GM18505 (cell line): ENCODE measurements around the gene IL4R.
"Not testable (repeated sequence)": the region's sequence is repeated elsewhere in the genome, so short reads cannot be mapped to it uniquely, and the experiment has no call there.

Source experiments
- ATAC-seq: cut with Tn5 transposase; IDR thresholded peaks from one replicate; pipeline ENCODE4 v1.9.1; 2021; ENCODE audit not compliant: unreplicated experiment
- POLR2A ChIP-seq: IDR thresholded peaks from 4 replicates; pipeline ENCODE4 v1.6.1; 2011; ENCODE audit warnings: borderline replicate concordance; ENCODE audit not compliant: insufficient read depth, insufficient read length; ENCODE audit errors: extremely low read depth

Gene IL4R

DNA sequence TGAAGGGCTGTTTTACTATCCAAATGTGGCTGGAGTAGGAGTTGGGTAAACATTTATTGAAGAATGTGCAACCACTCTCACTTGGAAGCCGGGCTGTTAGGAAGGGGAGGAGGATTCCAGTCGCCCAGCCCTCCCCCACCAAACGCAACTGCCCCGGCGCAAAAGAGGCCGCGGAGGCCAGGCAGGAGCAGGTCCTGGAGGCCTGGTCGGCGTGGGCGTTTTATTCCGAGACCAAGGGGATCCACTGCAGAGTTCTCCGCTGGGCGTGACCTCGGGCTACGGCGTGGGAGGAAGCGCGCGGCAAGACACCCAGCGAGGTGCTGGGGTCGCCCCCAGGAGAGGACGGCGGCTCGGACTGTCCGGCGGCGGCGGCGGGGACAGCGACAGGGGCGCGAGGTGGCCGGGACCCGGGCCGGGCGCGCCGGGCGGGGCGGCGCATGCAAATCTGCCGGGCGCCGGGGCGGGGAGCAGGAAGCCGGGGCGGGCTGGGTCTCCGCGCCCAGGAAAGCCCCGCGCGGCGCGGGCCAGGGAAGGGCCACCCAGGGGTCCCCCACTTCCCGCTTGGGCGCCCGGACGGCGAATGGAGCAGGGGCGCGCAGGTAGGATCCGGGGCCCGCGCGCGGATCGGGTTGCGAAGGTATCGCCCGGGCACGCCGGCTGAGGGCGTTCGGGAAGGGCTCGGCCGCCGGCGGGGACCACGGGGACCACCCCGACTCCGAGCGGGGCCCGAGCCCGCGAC lies at the start of gene IL4R:
TSS of gene IL4R (plus strand) at position 553 of the 739 bp plus-strand sequence. CDS start 26,230 bp downstream, outside the sequence.
- ATAC-seq, result peak; percentile 55
- peak; percentile 61 for TF ChIP-seq POLR2A

GRCh38 chr16:27264151-27264550 lies 49.6 kb upstream of the IL4R start:
- no peak for TF ChIP-seq POLR2A
- ATAC-seq, result no peak

- no peak for TF ChIP-seq POLR2A
- ATAC-seq, result no peak
Measured at GRCh38 chr16:27265982-27266381, 47.8 kb upstream of the IL4R start.

GRCh38 chr16:27267037-27267677 lies 46.6 kb upstream of the IL4R start:
- no peak for TF ChIP-seq POLR2A
- ATAC-seq, result no peak

DNA sequence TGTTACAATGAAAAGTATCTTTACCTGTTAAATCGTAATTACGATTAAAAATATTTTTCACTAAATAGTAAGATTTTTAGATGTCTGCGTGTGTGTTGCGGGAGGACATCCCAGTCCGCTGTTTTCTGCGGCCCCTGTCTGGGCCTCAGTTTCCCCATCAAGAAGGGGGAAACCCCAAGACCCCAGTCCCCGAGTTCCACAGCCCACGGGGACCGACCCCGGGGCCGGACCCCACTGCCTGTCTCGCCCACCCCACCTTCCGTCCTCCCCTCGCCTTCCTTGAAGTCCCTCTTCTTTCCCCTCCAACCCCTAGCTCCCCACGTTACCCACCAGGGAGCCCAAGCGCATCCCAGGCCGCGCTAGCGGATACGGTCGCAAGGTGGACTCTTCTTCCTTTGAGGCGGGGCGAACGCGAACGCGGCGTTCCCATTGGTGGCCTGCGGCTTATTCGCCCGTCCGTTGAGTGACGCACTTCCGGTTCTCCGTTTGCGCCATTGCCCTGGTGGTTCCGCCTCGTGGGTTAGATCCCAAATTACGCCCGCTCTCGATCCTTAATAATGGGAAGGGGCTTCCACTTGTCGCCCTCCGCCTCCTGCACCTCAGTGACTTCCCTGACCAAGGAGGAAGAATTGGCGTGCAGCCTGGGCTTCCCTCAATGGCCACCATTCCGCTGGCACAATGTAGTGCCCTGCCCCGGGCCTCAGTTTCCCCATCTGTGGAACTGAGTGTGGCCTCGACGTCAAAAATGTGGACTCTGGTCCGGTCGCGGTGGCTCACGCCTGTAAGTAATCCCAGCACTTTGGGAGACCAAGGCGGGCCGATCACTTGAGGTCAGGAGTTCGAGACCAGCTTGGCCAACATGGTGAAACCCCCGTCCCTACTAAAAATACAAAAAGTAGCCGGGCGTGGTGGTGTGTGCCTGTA lies 45.1 kb upstream of the IL4R start, which contains the start of gene NSMCE1:
TSS of gene NSMCE1 (minus strand) at position 397 of the 924 bp plus-strand sequence. CDS start 11,202 bp downstream, outside the sequence.
- peak; percentile 96 for TF ChIP-seq POLR2A
- peak; percentile 93 for ATAC-seq

GRCh38 chr16:27269300-27270150 lies 44.2 kb upstream of the IL4R start:
- no peak for TF ChIP-seq POLR2A
- ATAC-seq, result no peak

- TF ChIP-seq POLR2A, result no peak
- ATAC-seq, result no peak
Measured at GRCh38 chr16:27270349-27270748, 43.4 kb upstream of the IL4R start.

- ATAC-seq, result no peak
- no peak for TF ChIP-seq POLR2A
Measured at GRCh38 chr16:27272076-27272475, 41.7 kb upstream of the IL4R start.

- ATAC-seq, result not testable (repeated sequence)
Measured at GRCh38 chr16:27272697-27273096, 41.1 kb upstream of the IL4R start.

DNA sequence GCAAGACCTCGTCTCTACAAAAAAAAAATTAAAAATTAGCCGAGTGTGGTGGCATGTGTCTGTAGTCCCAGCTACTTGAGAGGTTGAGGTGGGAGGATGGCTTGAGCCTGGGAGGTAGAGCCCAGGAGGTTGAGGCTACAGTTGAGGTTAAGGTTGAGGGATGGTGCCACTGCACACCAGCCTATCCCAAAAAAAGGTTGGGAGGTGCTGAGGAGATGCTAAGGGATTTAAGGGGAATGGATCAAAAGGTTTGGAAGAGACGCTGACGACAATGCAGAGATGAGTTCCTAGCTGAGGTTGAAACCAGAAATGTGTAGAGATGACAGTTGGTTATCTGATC lies 40.5 kb upstream of the IL4R start:
- no peak for ATAC-seq
- no peak for TF ChIP-seq POLR2A

GRCh38 chr16:27273670-27274423 lies 39.9 kb upstream of the IL4R start:
- no peak for ATAC-seq
- no peak for TF ChIP-seq POLR2A

- ATAC-seq, result not testable (repeated sequence)
Measured at GRCh38 chr16:27274424-27274874, 39.3 kb upstream of the IL4R start.

DNA sequence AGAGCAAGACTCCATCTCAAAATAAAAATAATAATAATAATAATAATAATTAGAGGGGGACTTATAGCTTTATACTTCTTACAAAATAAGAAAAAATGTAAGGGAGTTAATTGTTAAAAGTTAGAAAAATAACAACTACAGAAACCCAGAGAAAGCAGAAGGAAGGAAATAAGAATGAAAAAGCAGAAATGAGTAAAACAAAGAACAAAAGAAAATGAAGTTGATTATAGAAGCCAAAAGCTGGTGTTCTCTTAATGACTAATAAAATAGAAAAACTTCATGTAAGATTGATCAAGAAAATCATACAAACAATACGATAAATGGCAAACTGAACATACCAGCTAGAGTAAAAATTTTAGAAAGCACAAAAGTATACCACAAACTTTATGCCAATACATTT lies 38.4 kb upstream of the IL4R start:
- ATAC-seq, result no peak
- TF ChIP-seq POLR2A, result no peak

- ATAC-seq, result no peak
- TF ChIP-seq POLR2A, result no peak
Measured at GRCh38 chr16:27281243-27281642, 32.5 kb upstream of the IL4R start.
